GM23248 (cell line): ENCODE data around the gene EEF2KMT.

Experiments
- EZH2 ChIP-seq: fragments of 200-600 bp; sonication (generic); IDR thresholded peaks from 2 replicates; pipeline ENCODE4 v1.6.1; 2018; ENCODE audit warnings: antibody characterized with exemption, mild to moderate bottlenecking; ENCODE audit not compliant: insufficient read depth, poor library complexity, severe bottlenecking
- EZH2phosphoT487 ChIP-seq: fragments of 200-600 bp; sonication (generic); IDR thresholded peaks from 2 replicates; pipeline ENCODE4 v1.6.1; 2018; ENCODE audit warnings: antibody characterized with exemption, moderate library complexity, mild to moderate bottlenecking, low read depth; ENCODE audit not compliant: insufficient read depth

GRCh38 chr16:5065813-5066212 lies 31.8 kb downstream of the EEF2KMT start, which contains the start of gene C16orf89:
- no peak for TF ChIP-seq EZH2
- TF ChIP-seq EZH2phosphoT487 = no peak
